Astrocyte (in vitro differentiated cells and primary cell): Measurements from ENCODE around the gene PSKH1. TPM values are rescaled to one million over a fixed set of nuclear protein-coding genes. Genes with fewer than 3 reads are reported as not detected.
A peak's percentile ranks its signal among the peaks of the same experiment; 100 is the strongest.

ENCODE experiments used
- DNase-seq: peaks from one replicate; pipeline ENCODE4 v3.0.0-alpha.2; 2010; ENCODE audit warnings: low read depth
- FAIRE-seq: peaks from 2 replicates; lab custom pipeline; 2011; peaks lifted over from hg19 to GRCh38; lab: Jason Lieb, UNC
- H2AFZ ChIP-seq: 2 replicates; pipeline ENCODE4 v1.6.0; 2012; ENCODE audit warnings: low read depth, low read length, inconsistent platforms
- H3K27ac ChIP-seq: 2 replicates; pipeline ENCODE4 v1.5.1; 2011; ENCODE audit warnings: low read depth, low read length, inconsistent platforms
- H3K27me3 ChIP-seq: 2 replicates; pipeline ENCODE4 v1.6.0; 2011; ENCODE audit warnings: low read length, inconsistent platforms; ENCODE audit not compliant: insufficient read depth
- H3K36me3 ChIP-seq: 2 replicates; pipeline ENCODE4 v1.5.1; 2011; ENCODE audit warnings: low read length, inconsistent platforms; ENCODE audit not compliant: insufficient read depth
- H3K4me1 ChIP-seq: 2 replicates; pipeline ENCODE4 v1.5.1; 2011; ENCODE audit warnings: low read length, inconsistent platforms; ENCODE audit not compliant: insufficient read depth
- H3K4me2 ChIP-seq: 2 replicates; pipeline ENCODE4 v1.6.0; 2012; ENCODE audit warnings: low read length, inconsistent platforms
- H3K4me3 ChIP-seq: 2 replicates; pipeline ENCODE4 v1.5.1; 2011; ENCODE audit warnings: low read depth, mild to moderate bottlenecking, low read length, inconsistent platforms; ENCODE audit not compliant: insufficient read depth
- H3K79me2 ChIP-seq: 2 replicates; pipeline ENCODE4 v1.6.0; 2012; ENCODE audit warnings: mild to moderate bottlenecking, low read length, inconsistent platforms; ENCODE audit not compliant: insufficient read depth
- H3K9ac ChIP-seq: 2 replicates; pipeline ENCODE4 v1.6.0; 2012; ENCODE audit warnings: mild to moderate bottlenecking, low read length, inconsistent platforms
- H3K9me3 ChIP-seq: 2 replicates; pipeline ENCODE4 v1.5.1; 2012; ENCODE audit warnings: low read depth, mild to moderate bottlenecking, low read length, inconsistent platforms; ENCODE audit not compliant: insufficient read depth
- H4K20me1 ChIP-seq: 2 replicates; pipeline ENCODE4 v1.6.0; 2012; ENCODE audit warnings: low read length, inconsistent platforms; ENCODE audit not compliant: insufficient read depth
- H3K27ac Mint-ChIP-seq: one replicate; pipeline ENCODE4 v1.8.0; 2021; ENCODE audit warnings: mild to moderate bottlenecking, mixed read lengths; ENCODE audit not compliant: unreplicated experiment
- H3K27me3 Mint-ChIP-seq: one replicate; pipeline ENCODE4 v1.8.0; 2021; ENCODE audit warnings: low read depth, mixed read lengths; ENCODE audit not compliant: unreplicated experiment
- H3K36me3 Mint-ChIP-seq: one replicate; pipeline ENCODE4 v1.8.0; 2021; ENCODE audit warnings: low read depth, mixed read lengths; ENCODE audit not compliant: unreplicated experiment
- H3K4me1 Mint-ChIP-seq: one replicate; pipeline ENCODE4 v1.8.0; 2021; ENCODE audit warnings: low read depth, mixed read lengths; ENCODE audit not compliant: unreplicated experiment
- H3K4me3 Mint-ChIP-seq: one replicate; pipeline ENCODE4 v1.8.0; 2021; ENCODE audit warnings: mild to moderate bottlenecking, moderate library complexity, mixed read lengths; ENCODE audit not compliant: unreplicated experiment
- H3K9me3 Mint-ChIP-seq: one replicate; pipeline ENCODE4 v1.8.0; 2021; ENCODE audit warnings: mild to moderate bottlenecking, mixed read lengths; ENCODE audit not compliant: unreplicated experiment
- CTCF ChIP-seq: IDR thresholded peaks from 2 replicates; pipeline ENCODE4 v1.5.1; 2011; ENCODE audit warnings: low read depth, mild to moderate bottlenecking, inconsistent platforms, low read length, moderate library complexity; ENCODE audit not compliant: insufficient read depth
- EZH2 ChIP-seq: IDR thresholded peaks from 2 replicates; pipeline ENCODE4 v1.6.1; 2012; ENCODE audit warnings: mild to moderate bottlenecking, low read length, inconsistent platforms; ENCODE audit not compliant: insufficient read depth
- total RNA-seq: library from RNA; stranded (reverse); gene quantifications from 2 replicates; pipeline ENCODE4 v1.2.1, GENCODE V29; 2021

Gene PSKH1
- total RNA-seq, 1 donor from 2014 or later, result 27.3 TPM

GRCh38 chr16:67865318-67865717 lies 27.7 kb upstream of the PSKH1 start:
- peaks cover 28% of the 10 kb centered on the region for H3K36me3 ChIP-seq
- TF ChIP-seq EZH2 (no peak), CTCF (peak; percentile 27)
- Mint-ChIP-seq H3K36me3 (peaks cover 19% of the 10 kb centered on the region), H3K4me3 (no peak overlapping the region), H3K27ac (no peak overlapping the region), H3K9me3 (no peaks in the 10 kb centered on the region), H3K4me1 (peaks cover 37% of the 10 kb centered on the region), H3K27me3 (no peaks in the 10 kb centered on the region)
- no peak overlapping the region for H3K27ac ChIP-seq
- no peak overlapping the region for H2AFZ ChIP-seq
- H3K9ac ChIP-seq, result no peak overlapping the region
- no peak for FAIRE-seq
- peaks cover 76% of the 10 kb centered on the region for H3K79me2 ChIP-seq
- H3K4me1 ChIP-seq, result peaks cover 38% of the 10 kb centered on the region
- H4K20me1 ChIP-seq, result peaks cover 90% of the 10 kb centered on the region
- H3K4me2 ChIP-seq, result no peak overlapping the region
- H3K4me3 ChIP-seq, result no peak overlapping the region
- H3K27me3 ChIP-seq, result no peaks in the 10 kb centered on the region
- H3K9me3 ChIP-seq, result no peaks in the 10 kb centered on the region
- no peak for DNase-seq

GRCh38 chr16:67868290-67868689 lies 24.8 kb upstream of the PSKH1 start:
- Histone ChIP-seq H3K27me3 (no peaks in the 10 kb centered on the region), H3K36me3 (peaks cover 36% of the 10 kb centered on the region), H3K9me3 (no peaks in the 10 kb centered on the region), H3K4me2 (no peak overlapping the region), H3K4me3 (no peak overlapping the region), H3K4me1 (peaks cover 11% of the 10 kb centered on the region), H3K9ac (no peak overlapping the region), H3K79me2 (peaks cover 51% of the 10 kb centered on the region), H2AFZ (no peak overlapping the region), H4K20me1 (peaks cover 69% of the 10 kb centered on the region), H3K27ac (no peak overlapping the region)
- no peak overlapping the region for H3K27ac Mint-ChIP-seq
- H3K9me3 Mint-ChIP-seq, result no peaks in the 10 kb centered on the region
- FAIRE-seq (no peak), DNase-seq (no peak)
- no peaks in the 10 kb centered on the region for H3K27me3 Mint-ChIP-seq
- no peak for TF ChIP-seq EZH2
- no peak for TF ChIP-seq CTCF
- H3K4me3 Mint-ChIP-seq, result no peak overlapping the region
- H3K36me3 Mint-ChIP-seq, result peaks cover 9% of the 10 kb centered on the region
- H3K4me1 Mint-ChIP-seq, result peaks cover 12% of the 10 kb centered on the region

DNA sequence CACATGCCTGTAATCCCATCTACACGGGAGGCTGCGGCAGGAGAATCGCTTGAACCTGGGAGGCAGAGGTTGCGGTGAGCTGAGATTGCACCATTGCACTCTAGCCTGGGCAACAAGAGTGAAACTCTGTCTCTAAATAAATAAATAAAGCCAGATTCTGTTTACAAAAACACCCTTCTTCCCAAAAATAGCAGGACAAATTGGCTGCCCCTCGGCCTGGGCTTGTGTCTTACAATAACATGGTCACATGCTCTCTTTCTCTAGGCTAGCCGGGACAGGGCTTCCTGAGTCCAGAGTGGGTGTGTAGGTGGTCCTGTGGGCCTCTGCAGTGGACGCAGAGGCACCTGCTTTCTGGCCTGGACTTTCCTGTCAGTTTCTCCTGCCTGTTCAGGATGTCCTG lies 23.4 kb upstream of the PSKH1 start:
- H3K27me3 ChIP-seq, result no peaks in the 10 kb centered on the region
- Mint-ChIP-seq H3K9me3 (no peaks in the 10 kb centered on the region), H3K27me3 (no peaks in the 10 kb centered on the region), H3K4me3 (no peak overlapping the region), H3K27ac (peak overlapping the region; percentile 58), H3K36me3 (peaks cover 7% of the 10 kb centered on the region), H3K4me1 (peaks cover 15% of the 10 kb centered on the region)
- H3K36me3 ChIP-seq, result peaks cover 36% of the 10 kb centered on the region
- no peak overlapping the region for H3K9ac ChIP-seq
- H3K4me3 ChIP-seq, result no peak overlapping the region
- peaks cover 68% of the 10 kb centered on the region for H4K20me1 ChIP-seq
- H2AFZ ChIP-seq, result no peak overlapping the region
- H3K4me2 ChIP-seq, result no peak overlapping the region
- no peaks in the 10 kb centered on the region for H3K9me3 ChIP-seq
- no peak for FAIRE-seq
- TF ChIP-seq CTCF, result no peak
- TF ChIP-seq EZH2, result no peak
- no peak for DNase-seq
- peaks cover 13% of the 10 kb centered on the region for H3K4me1 ChIP-seq
- no peak overlapping the region for H3K27ac ChIP-seq
- H3K79me2 ChIP-seq, result peaks cover 51% of the 10 kb centered on the region
